Adrenal gland (tissue), 5 donors: ENCODE data around the gene NUDT21.

Source experiments
- CTCF ChIP-seq, 6 experiments: fragments of 450-650 bp in 4 of 6; fragments of 200-600 bp in 2 of 6; sonication (generic) in 1 of 6; IDR thresholded peaks; 1 replicate in 5 of 6; 2 replicates in 1 of 6; pipeline versions ENCODE4 v1.5.1 to v1.8.0; 2016 to 2021; ENCODE audit warnings: antibody characterized with exemption in 6 of 6, mild to moderate bottlenecking in 2 of 6, moderate library complexity in 1 of 6
- POLR2A ChIP-seq, 2 donors: fragments of 450-650 bp; IDR thresholded peaks; one replicate each; pipeline ENCODE4 v1.6.1; 2017; ENCODE audit warnings: antibody characterized with exemption in 2 of 2, mild to moderate bottlenecking in 2 of 2, moderate library complexity in 1 of 2
- donor health status: DM: no; HTN: no; CAD: no.

DNA sequence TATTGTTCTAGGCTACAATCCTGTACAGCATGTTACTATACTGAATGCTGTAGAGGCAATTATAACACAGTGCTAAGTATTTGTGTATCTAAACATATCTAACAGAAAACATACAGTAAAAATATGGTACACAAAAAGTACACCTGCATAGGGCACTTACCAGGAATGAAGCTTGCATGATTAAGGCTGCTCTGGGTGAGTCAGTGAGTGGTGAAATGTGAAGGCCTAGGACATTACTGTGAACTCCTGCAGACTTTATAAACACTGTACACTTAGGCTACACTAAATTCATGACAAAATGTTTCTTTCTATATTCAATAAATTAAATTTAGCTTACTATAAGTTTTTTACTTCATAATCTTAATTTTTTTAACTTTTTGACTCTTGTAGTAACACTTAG lies 62.9 kb downstream of the NUDT21 start:
- no peak for TF ChIP-seq POLR2A (IDR thresholded peaks at IDR 0.05)
- no peak for TF ChIP-seq CTCF (IDR thresholded peaks at IDR 0.05)
